Subcutaneous adipose tissue (tissue), 4 donors: ENCODE measurements around the gene NPHP4. TPM values are rescaled to one million over a fixed set of nuclear protein-coding genes. Genes with fewer than 3 reads are reported as not detected.

Experiments used
- total RNA-seq, 4 donors: library from RNA; depleted of rRNA; stranded (reverse); fragments of >200 nt; gene quantifications; one replicate each; pipeline ENCODE4 v1.1.0, GENCODE V29; 2016
- TF ChIP-seq, protein P1 (sequence below): fragments of 450-650 bp; IDR thresholded peaks from one replicate; pipeline ENCODE4 v1.5.1; 2016; ENCODE audit warnings: low read depth, mild to moderate bottlenecking, control low read depth, antibody characterized with exemption, moderate library complexity

The NPHP4 gene
- total RNA-seq, 4 donors from 2014 or later: 7.3 to 11.9 (median 9.5) TPM

DNA sequence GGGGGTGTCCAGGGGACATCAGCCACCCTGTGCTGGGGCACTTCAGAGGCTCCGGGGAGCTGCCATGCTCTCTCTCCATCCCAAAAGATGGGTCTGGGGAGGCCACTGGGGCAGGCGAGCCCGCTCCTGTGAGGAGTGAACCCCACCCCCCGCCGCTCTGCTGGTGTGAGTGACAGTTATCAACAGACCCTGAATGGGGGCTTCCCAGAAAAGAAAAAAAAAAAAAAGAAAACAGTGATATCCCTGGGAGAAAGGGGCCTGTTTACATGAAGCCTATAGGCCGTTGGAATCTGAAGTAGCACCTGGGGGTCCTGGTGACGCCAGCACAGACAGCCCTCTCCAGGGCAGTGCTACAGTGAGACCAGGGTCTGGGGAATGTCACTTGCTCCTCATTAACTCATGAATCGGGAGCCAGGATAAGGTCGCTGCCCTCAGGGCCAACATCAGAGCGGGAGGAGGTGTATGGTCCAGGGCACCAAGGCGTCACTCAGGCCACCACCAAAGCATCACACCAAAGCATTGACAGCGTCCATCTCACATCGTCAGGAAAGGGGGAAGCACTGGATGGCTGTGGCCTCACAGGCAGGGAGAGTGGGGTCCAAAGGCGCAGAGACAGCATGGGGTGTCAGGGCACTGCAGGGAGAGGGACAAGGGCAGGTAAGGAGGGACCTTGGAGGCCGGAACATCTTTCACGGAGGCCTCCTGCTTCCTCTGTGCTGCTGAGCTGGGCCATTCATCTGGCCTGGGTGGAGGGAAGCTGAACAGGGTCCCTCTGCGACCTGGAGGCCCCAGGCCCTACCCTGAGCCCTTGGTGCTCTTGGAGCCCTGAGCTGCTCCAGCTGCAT lies 8.4 kb upstream of the NPHP4 start:
- TF ChIP-seq, protein P1, sequence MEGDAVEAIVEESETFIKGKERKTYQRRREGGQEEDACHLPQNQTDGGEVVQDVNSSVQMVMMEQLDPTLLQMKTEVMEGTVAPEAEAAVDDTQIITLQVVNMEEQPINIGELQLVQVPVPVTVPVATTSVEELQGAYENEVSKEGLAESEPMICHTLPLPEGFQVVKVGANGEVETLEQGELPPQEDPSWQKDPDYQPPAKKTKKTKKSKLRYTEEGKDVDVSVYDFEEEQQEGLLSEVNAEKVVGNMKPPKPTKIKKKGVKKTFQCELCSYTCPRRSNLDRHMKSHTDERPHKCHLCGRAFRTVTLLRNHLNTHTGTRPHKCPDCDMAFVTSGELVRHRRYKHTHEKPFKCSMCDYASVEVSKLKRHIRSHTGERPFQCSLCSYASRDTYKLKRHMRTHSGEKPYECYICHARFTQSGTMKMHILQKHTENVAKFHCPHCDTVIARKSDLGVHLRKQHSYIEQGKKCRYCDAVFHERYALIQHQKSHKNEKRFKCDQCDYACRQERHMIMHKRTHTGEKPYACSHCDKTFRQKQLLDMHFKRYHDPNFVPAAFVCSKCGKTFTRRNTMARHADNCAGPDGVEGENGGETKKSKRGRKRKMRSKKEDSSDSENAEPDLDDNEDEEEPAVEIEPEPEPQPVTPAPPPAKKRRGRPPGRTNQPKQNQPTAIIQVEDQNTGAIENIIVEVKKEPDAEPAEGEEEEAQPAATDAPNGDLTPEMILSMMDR: no peak

DNA sequence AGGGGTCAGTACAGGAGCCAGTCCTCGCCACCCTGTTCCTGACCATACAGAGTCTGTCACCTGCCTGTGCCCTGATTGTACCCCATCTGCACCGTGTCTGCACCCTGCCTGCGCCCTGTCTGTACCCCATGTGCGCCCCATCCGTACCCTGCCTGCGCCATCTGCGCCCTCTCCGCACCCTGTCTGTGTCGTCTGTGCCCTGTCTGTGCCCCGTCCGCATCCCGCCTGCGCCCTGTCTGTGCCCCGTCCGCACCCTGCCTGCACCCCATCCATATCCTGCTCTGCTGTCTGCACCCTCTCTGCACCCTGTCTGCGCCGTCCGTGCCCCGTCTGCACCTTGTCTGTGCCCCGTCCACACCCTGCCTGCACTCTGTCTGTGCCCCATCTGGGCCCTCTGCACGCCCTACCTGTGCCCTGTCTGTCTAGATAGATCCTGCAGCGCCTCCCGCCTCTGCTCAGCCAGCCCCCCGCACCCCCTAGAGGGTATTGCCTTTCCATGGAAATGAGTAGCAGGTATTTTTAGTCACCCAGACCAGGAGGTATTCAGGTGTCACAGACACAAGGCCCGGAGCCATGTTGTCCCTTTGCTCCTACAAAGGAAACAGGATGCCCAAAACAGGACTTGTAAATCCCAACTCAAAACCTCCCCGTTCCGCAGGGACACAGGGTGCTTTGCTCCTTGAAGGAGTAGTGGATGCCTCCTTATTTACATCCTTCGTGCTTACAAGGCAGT lies 7.7 kb upstream of the NPHP4 start:
- TF ChIP-seq, protein P1: no peak

DNA sequence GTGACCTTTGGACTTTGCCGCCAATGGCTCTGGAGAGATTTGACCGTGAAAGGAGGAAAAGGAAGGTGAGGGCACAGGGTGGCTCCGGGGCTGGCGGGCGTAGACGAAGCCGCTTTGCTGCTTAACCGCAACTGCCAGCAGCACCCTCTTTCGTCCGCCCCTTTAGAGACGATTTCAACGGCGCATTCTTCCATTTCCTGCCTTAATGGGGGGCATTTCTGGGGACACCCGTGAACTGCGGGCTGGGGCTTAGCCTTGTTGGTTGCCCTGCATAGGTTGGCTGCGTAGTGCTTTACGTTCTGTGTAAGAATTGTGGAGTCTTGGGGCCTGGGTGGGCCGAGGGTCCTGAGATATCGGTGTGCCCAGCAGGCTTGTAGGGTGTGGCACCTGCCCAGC lies 6.7 kb upstream of the NPHP4 start:
- TF ChIP-seq, protein P1: no peak

DNA sequence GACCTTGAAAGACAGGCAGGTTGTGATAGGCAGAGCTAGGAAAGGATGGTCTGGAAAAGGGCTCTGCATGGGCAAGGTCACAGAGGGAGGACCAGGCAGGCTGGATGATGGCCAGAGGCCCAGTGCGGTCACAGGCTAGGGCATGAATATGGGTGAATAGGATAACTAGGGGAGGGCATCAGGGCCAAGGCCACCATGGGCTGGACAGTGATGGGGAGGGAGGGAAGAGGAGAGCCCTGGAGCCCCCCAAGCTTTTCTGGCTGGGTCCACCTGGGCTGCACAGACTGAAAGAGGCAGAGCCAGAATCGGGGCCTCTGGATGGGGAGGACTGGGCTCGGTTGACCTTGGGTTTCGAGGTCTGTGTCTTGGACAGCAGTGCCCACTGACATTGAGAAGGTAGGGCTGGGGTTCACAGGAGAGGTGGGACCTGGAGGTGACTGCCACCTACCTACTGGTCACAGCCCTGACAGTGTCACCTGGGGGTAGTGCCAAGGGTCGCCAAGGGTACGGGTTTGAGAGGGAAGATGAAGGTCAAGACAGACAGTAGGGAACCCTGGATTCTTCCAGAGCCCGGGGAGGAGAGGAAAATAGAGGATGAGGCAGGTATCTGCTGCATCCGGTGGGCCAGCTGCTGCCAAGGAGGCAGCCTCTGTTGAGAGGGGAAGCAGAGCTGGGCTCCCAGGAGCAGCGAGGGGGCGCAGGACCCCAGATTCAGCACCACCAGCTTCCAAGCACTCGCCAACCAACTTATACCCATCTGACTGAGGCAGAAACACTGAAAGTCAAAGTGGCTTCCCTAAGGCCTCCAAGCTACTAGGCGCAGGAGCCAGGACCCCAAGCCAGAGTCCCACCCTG lies 6.1 kb upstream of the NPHP4 start:
- TF ChIP-seq, protein P1: no peak

DNA sequence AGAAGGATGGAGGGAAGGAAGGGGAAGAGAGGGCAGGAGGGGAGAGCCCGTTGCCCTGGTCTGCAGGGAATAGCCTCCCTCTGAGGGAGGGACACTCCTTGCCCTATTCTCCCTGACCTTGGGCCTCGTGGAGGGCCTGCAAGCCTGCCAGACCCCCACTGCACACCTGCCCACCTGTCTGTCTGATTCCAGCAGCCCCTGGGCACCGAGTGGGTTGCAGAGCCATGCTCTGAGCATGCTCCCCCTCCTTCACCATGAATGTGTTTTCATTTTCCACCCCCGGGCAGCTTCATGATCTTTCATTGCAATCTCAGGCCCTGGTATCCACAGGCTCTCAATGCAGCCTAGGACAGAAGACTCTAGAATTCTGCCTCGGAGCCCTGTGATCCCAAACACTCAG lies 5.1 kb upstream of the NPHP4 start:
- TF ChIP-seq, protein P1: no peak

DNA sequence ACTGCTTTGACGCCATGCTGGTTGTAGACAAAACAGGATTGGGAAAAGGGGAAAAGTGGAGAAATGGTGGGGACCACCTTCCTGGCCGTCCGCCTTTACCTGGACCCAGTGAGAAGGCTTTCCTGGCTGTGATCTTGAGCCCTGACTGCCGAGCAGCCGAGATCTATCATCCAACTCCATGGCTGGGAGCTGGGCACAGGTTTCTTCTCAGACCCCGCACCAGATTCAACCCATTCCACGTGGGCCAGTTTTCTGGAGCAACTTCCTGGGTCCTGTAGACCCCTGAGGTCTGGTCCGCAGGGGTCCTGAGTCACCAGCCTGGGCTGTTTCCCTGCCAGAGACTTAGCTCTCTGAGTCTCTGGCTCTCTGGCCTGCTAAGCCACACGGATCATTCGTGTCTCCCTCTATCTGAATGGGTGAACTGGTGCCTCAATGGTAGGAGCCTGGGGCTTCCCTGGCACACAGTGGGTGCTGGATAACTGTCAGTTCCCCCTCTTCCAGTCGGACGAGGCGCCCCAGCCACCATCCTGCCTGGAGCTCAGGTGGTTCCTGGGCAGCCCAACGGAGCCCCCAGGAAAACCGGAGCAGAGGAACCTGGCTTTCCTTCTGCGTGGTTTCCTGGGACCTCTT lies 4.5 kb upstream of the NPHP4 start:
- TF ChIP-seq, protein P1: no peak
